ENCODE results near the gene FAM32A.

Gene FAM32A

DNA sequence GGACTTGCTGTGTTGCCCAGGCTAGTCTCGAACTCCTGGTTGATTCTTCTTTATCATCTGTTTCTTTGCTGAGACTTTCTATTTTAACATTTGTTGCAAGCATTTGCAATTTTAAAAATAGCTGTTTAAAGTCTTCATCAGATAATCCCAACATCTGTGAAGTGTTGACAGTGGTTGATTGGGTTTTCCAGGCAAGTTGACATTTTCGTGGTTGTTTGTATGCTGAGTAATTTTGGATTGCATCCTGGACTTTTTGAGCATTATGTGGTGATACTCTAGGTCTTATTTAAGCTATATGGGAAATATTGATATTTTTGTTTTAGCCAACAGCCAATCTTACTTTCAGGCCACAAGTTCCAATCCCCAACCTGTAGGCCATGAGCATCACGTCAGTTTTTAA, 37.6 kb downstream of the FAM32A start:
- DNase-seq (ENCODE audit: low read depth): peak; percentile 44
- no peak overlapping the region for H3K4me3 ChIP-seq (ENCODE audit: control insufficient read depth, low read depth, low read length)
- TF ChIP-seq, protein P1, sequence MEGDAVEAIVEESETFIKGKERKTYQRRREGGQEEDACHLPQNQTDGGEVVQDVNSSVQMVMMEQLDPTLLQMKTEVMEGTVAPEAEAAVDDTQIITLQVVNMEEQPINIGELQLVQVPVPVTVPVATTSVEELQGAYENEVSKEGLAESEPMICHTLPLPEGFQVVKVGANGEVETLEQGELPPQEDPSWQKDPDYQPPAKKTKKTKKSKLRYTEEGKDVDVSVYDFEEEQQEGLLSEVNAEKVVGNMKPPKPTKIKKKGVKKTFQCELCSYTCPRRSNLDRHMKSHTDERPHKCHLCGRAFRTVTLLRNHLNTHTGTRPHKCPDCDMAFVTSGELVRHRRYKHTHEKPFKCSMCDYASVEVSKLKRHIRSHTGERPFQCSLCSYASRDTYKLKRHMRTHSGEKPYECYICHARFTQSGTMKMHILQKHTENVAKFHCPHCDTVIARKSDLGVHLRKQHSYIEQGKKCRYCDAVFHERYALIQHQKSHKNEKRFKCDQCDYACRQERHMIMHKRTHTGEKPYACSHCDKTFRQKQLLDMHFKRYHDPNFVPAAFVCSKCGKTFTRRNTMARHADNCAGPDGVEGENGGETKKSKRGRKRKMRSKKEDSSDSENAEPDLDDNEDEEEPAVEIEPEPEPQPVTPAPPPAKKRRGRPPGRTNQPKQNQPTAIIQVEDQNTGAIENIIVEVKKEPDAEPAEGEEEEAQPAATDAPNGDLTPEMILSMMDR (conservative IDR thresholded peaks at IDR 0.05; ENCODE audit: control insufficient read depth, insufficient read depth, low read depth, low read length): no peak

- no peak overlapping the region for H3K4me3 ChIP-seq (ENCODE audit: control insufficient read depth, low read depth, low read length)
- no peak for DNase-seq (ENCODE audit: low read depth)
- TF ChIP-seq, protein P1 (conservative IDR thresholded peaks at IDR 0.05; ENCODE audit: control insufficient read depth, insufficient read depth, low read depth, low read length): no peak
Observed at GRCh38 chr19:16223746-16224145, 38.5 kb downstream of the FAM32A start.

- no peak overlapping the region for H3K4me3 ChIP-seq (ENCODE audit: control insufficient read depth, low read depth, low read length)
- DNase-seq (ENCODE audit: low read depth): no peak
- TF ChIP-seq, protein P1 (conservative IDR thresholded peaks at IDR 0.05; ENCODE audit: control insufficient read depth, insufficient read depth, low read depth, low read length): no peak
Observed at GRCh38 chr19:16224293-16225045, 39.3 kb downstream of the FAM32A start.

DNA sequence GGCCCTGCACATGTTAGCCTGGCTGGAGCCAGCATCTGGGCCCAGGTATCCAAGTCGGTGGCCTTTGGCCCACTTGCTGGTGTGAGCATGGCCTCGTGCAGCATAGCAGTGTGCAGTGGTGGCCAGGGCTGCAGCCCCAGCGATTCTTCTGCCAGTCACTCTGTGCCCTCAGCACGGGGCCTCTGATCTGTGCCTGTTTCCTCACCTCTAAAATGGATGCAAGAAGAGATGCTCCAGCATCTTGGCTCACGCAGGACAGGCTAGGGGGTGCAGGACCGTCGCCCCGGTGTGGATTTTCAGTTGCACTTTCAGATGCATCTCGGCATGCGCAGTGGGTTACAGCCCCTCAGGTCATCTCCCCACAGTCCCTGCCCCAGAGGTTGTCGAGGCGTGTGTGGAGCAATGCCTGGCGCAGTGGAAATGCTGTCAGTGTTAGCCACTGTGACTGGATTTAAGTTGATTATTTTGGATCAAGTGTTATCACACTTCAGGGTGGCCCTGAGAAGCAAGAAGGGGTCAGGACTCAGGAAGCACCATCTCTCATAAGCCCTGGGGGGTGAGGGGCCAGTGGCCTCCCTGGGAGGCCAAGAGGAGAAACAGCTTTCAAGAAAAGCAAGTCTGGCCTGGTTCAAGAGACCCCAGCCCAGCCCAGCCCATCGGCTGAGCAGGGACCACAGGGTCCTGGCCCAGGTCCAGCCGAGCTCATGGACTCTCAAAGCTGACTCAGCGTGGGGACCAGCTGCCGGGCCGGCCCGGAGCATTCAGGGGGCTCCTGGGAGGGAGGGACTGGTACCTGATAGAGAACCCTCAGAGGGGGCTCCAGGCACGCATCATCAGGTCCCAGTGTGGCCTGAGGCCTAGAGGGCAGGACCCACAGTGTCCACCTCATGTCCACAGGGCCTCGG, 40.3 kb downstream of the FAM32A start:
- H3K4me3 ChIP-seq (ENCODE audit: control insufficient read depth, low read depth, low read length): no peak overlapping the region
- no peak for DNase-seq (ENCODE audit: low read depth)
- TF ChIP-seq, protein P1 (conservative IDR thresholded peaks at IDR 0.05; ENCODE audit: control insufficient read depth, insufficient read depth, low read depth, low read length): no peak

GRCh38 chr19:16226184-16226591, 41.0 kb downstream of the FAM32A start:
- H3K4me3 ChIP-seq (ENCODE audit: control insufficient read depth, low read depth, low read length): no peak overlapping the region
- TF ChIP-seq, protein P1 (conservative IDR thresholded peaks at IDR 0.05; ENCODE audit: control insufficient read depth, insufficient read depth, low read depth, low read length): no peak
- DNase-seq (ENCODE audit: low read depth): no peak

- TF ChIP-seq, protein P1 (conservative IDR thresholded peaks at IDR 0.05; ENCODE audit: control insufficient read depth, insufficient read depth, low read depth, low read length): no peak
- no peak for DNase-seq (ENCODE audit: low read depth)
- no peak overlapping the region for H3K4me3 ChIP-seq (ENCODE audit: control insufficient read depth, low read depth, low read length)
Observed at GRCh38 chr19:16226878-16227836, 41.9 kb downstream of the FAM32A start.
